ENCODE data around the gene MAN2A1. TPM values are rescaled to one million over a fixed set of nuclear protein-coding genes. Genes with fewer than 3 reads are reported as not detected.
A peak's percentile ranks its signal among the peaks of the same experiment; 100 is the strongest.

MAN2A1 gene
- total and polyA plus RNA-seq, 2 experiments from 2014 or later: 4.4 to 8.6 TPM

DNA sequence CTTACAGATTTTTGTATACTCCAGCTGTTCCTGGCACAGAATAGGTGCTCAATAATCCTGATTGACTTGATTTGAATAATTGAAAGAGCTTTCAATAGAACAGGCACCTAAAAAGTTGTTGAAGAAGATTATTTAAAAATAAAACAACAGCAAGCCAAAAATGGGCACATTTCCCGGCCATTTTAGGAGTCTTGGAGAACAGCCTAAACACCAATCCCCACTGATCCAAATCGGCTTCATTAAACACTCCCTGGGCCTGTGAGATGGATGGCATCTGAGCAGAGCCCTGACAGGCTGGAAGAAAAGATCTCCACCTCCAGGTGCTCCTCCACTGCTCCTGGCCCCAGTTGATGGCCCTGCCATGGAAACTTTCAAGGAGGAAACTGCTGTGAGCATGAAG, 213.3 kb downstream of the MAN2A1 start:
- no peaks in the 10 kb centered on the region for H3K36me3 ChIP-seq
- no peaks in the 10 kb centered on the region for H3K9me3 ChIP-seq (ENCODE audit: low read depth)
- DNase-seq (ENCODE audit: low read depth in 1 of 2, low spot score in 1 of 2): no peak
- H3K4me1 ChIP-seq (ENCODE audit: low read depth): no peaks in the 10 kb centered on the region
- peaks cover 33% of the 10 kb centered on the region for H3K27me3 ChIP-seq
- no peak overlapping the region for H3K4me3 ChIP-seq
- H3K27ac ChIP-seq: no peak overlapping the region
- TF ChIP-seq, protein P1, sequence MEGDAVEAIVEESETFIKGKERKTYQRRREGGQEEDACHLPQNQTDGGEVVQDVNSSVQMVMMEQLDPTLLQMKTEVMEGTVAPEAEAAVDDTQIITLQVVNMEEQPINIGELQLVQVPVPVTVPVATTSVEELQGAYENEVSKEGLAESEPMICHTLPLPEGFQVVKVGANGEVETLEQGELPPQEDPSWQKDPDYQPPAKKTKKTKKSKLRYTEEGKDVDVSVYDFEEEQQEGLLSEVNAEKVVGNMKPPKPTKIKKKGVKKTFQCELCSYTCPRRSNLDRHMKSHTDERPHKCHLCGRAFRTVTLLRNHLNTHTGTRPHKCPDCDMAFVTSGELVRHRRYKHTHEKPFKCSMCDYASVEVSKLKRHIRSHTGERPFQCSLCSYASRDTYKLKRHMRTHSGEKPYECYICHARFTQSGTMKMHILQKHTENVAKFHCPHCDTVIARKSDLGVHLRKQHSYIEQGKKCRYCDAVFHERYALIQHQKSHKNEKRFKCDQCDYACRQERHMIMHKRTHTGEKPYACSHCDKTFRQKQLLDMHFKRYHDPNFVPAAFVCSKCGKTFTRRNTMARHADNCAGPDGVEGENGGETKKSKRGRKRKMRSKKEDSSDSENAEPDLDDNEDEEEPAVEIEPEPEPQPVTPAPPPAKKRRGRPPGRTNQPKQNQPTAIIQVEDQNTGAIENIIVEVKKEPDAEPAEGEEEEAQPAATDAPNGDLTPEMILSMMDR (IDR thresholded peaks at IDR 0.05; ENCODE audit: low read depth, low read length): no peak

DNA sequence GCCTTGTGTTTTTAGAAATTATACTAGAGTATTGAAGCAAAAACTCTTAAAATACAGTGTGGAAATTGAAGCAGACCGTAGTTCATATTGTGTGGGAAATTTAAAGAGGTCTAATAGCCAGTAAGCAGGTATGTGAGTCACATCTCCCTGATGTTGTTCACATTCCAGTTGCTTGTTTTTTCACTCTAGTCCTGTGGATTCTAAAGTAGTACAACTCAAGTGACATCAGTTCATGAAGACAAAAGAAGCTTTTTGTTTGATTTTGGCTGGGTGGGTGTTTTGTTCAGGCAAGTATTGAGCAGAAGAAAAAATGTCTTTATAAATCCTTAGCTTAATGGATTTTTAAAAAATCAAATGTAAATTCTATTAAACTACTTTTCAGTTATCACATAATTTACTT, 216.2 kb downstream of the MAN2A1 start:
- no peaks in the 10 kb centered on the region for H3K36me3 ChIP-seq
- H3K9me3 ChIP-seq (ENCODE audit: low read depth): no peaks in the 10 kb centered on the region
- peaks cover 40% of the 10 kb centered on the region for H3K27me3 ChIP-seq
- DNase-seq (ENCODE audit: low read depth in 1 of 2, low spot score in 1 of 2): no peak
- H3K4me1 ChIP-seq (ENCODE audit: low read depth): no peaks in the 10 kb centered on the region
- TF ChIP-seq, protein P1 (IDR thresholded peaks at IDR 0.05; ENCODE audit: low read depth, low read length): no peak
- H3K27ac ChIP-seq: no peak overlapping the region
- no peak overlapping the region for H3K4me3 ChIP-seq

DNA sequence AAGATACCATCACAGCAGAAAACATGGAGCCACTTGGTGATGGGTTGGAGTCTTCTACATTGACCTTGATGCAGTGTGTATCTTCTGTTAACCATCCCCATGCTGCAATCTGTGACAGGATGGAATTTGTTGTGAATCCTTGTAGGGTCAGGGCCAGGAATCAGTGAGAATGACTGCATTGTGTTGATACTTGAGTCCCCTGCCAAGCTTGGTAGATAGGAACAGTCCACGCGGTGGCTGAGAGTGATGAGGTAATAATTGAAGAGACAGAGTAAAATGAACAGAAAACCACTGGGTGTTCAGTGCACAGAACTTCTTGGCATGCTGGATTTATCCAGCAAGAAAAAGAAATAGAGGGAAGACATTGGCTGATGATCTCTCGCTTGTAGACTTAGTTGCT, 217.5 kb downstream of the MAN2A1 start:
- peak in 1 of 2 donors; percentile 64 for DNase-seq (ENCODE audit: low read depth in 1 of 2, low spot score in 1 of 2)

DNA sequence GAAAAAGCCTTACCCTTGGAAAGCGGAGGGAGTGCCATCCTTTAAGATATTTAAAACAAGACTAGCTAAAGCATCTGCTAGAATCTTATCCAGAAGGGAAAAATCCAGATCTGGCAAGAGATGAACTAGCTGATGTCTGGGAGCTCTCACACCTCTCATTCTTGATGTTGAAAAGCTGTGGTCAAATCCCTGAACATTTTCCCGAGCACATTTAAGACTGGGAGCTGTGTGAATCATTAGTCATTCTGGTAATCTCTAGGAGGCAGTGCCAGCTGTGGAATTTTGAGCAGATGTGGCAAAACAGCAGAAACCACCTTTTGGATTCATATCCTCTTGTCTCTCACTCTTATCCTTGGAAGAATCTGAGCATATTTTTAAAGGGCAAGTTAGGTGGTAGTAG, 218.0 kb downstream of the MAN2A1 start:
- H3K9me3 ChIP-seq (ENCODE audit: low read depth): no peaks in the 10 kb centered on the region
- TF ChIP-seq, protein P1 (IDR thresholded peaks at IDR 0.05; ENCODE audit: low read depth, low read length): no peak
- H3K27me3 ChIP-seq: peaks cover 56% of the 10 kb centered on the region
- no peak overlapping the region for H3K27ac ChIP-seq
- H3K4me3 ChIP-seq: no peak overlapping the region
- no peaks in the 10 kb centered on the region for H3K4me1 ChIP-seq (ENCODE audit: low read depth)
- DNase-seq (ENCODE audit: low read depth in 1 of 2, low spot score in 1 of 2): peak in 1 of 2 donors; percentile 74
- H3K36me3 ChIP-seq: no peaks in the 10 kb centered on the region

More for the DNA sequence above, 217.5 kb downstream of the MAN2A1 start:
- no peaks in the 10 kb centered on the region for H3K4me1 ChIP-seq (ENCODE audit: low read depth)
- no peaks in the 10 kb centered on the region for H3K9me3 ChIP-seq (ENCODE audit: low read depth)
- TF ChIP-seq, protein P1 (IDR thresholded peaks at IDR 0.05; ENCODE audit: low read depth, low read length): no peak
- no peak overlapping the region for H3K27ac ChIP-seq
- H3K27me3 ChIP-seq: peaks cover 51% of the 10 kb centered on the region
- no peaks in the 10 kb centered on the region for H3K36me3 ChIP-seq
- H3K4me3 ChIP-seq: no peak overlapping the region

DNA sequence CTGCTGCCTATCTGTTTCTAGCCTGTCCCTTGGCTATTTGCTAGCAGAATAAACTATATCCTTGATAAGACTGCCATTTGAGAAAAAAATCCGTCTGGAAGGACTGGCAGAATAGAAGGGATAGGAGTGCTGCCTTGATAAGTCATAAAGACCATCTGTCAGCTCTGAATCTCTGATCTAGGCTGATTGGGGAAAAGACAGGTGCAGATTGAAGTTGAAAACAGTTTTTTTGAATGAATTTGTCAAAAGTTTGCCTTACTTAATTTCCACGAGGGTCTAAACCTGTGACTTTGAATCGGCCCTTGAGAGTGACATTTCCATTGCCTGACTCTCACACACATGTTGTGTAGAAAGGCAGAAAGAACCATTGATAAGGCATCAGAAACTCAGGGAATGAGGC, 218.6 kb downstream of the MAN2A1 start:
- H3K4me1 ChIP-seq (ENCODE audit: low read depth): no peaks in the 10 kb centered on the region
- H3K4me3 ChIP-seq: no peak overlapping the region
- H3K27ac ChIP-seq: no peak overlapping the region
- peaks cover 57% of the 10 kb centered on the region for H3K27me3 ChIP-seq
- DNase-seq (ENCODE audit: low read depth in 1 of 2, low spot score in 1 of 2): no peak
- H3K9me3 ChIP-seq (ENCODE audit: low read depth): no peaks in the 10 kb centered on the region
- TF ChIP-seq, protein P1 (IDR thresholded peaks at IDR 0.05; ENCODE audit: low read depth, low read length): no peak
- no peaks in the 10 kb centered on the region for H3K36me3 ChIP-seq

DNA sequence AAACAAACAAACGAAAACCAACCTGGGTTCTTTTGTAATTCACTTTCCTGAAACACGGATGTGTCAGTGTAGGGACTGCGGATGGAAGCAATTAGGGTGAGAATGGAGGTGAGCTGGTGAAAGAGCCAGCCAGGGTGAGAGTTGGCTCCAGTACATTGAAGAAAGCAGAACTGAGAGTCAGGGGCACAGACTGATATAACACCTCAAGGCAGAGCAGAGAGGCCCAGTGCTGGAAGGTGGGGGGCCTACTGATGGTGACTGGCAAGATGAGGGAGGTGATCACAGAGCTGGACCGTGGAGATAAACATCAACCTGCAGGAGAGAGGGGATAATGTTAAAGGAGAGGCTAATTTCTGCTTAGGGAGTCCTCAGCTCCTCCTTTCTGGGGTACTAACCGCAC, 221.1 kb downstream of the MAN2A1 start:
- TF ChIP-seq, protein P1 (IDR thresholded peaks at IDR 0.05; ENCODE audit: low read depth, low read length): no peak
- H3K4me1 ChIP-seq (ENCODE audit: low read depth): no peaks in the 10 kb centered on the region
- no peak overlapping the region for H3K27ac ChIP-seq
- no peak for DNase-seq (ENCODE audit: low read depth in 1 of 2, low spot score in 1 of 2)
- no peak overlapping the region for H3K4me3 ChIP-seq
- peaks cover 68% of the 10 kb centered on the region for H3K27me3 ChIP-seq
- no peaks in the 10 kb centered on the region for H3K9me3 ChIP-seq (ENCODE audit: low read depth)
- no peaks in the 10 kb centered on the region for H3K36me3 ChIP-seq
